D341Med (cell line): ENCODE measurements around the gene SMG6.

Experiments
- DNase-seq: peaks from one replicate; pipeline ENCODE4 v3.0.0; 2012; ENCODE audit warnings: low spot score

SMG6 gene

GRCh38 chr17:2076087-2076984, 227.2 kb downstream of the SMG6 start:
- no peak for DNase-seq

- DNase-seq = no peak
These were observed 228.1 kb downstream of the SMG6 start for GRCh38 chr17:2075336-2076086.

- no peak for DNase-seq
These were observed 228.7 kb downstream of the SMG6 start for GRCh38 chr17:2074919-2075318.

GRCh38 chr17:2071455-2072281, 231.9 kb downstream of the SMG6 start:
- no peak for DNase-seq

GRCh38 chr17:2071024-2071385, 232.6 kb downstream of the SMG6 start:
- no peak for DNase-seq

GRCh38 chr17:2070241-2071023, 233.2 kb downstream of the SMG6 start:
- no peak for DNase-seq

- no peak for DNase-seq
These were observed 235.0 kb downstream of the SMG6 start for GRCh38 chr17:2068519-2069051.

GRCh38 chr17:2068031-2068518, 235.5 kb downstream of the SMG6 start:
- no peak for DNase-seq

- no peak for DNase-seq
These were observed 236.0 kb downstream of the SMG6 start for GRCh38 chr17:2067608-2068024.

- no peak for DNase-seq
These were observed 236.5 kb downstream of the SMG6 start for GRCh38 chr17:2067048-2067561.

- no peak for DNase-seq
These were observed 237.6 kb downstream of the SMG6 start for GRCh38 chr17:2065949-2066400.

GRCh38 chr17:2064980-2065785, 238.4 kb downstream of the SMG6 start:
- DNase-seq = peak; percentile 56

GRCh38 chr17:2064520-2064971, 239.0 kb downstream of the SMG6 start:
- no peak for DNase-seq

- no peak for DNase-seq
These were observed 239.5 kb downstream of the SMG6 start for GRCh38 chr17:2064147-2064489.

GRCh38 chr17:2063261-2064146, 240.1 kb downstream of the SMG6 start:
- DNase-seq = no peak

GRCh38 chr17:2062571-2063183, 240.9 kb downstream of the SMG6 start:
- DNase-seq = no peak

- no peak for DNase-seq
These were observed 242.1 kb downstream of the SMG6 start for GRCh38 chr17:2061441-2061958.
